ENCODE results near the gene HERC3.

The HERC3 gene

GRCh38 chr4:88660446-88661294 is 68.4 kb downstream of the HERC3 start (continued):
- no peak for TF ChIP-seq PATZ1 (CRISPR knock-in tag; IDR thresholded peaks at IDR 0.05; ENCODE audit: borderline replicate concordance)

- TF ChIP-seq ZC3H10 (CRISPR knock-in tag; IDR thresholded peaks at IDR 0.05) (no peak), ISL1 (CRISPR knock-in tag; IDR thresholded peaks at IDR 0.05) (0 out of 2 replicates have a peak, but pooled peaks have one; percentile 20)
- ATAC-seq: peak; percentile 57
Measured at GRCh38 chr4:88661739-88662138, 69.5 kb downstream of the HERC3 start.

- peak; percentile 85 for ATAC-seq
Measured at GRCh38 chr4:88672987-88673386, 80.7 kb downstream of the HERC3 start.

GRCh38 chr4:88673886-88674285 is 81.6 kb downstream of the HERC3 start:
- no peak for ATAC-seq
- TF ChIP-seq ZNF70 (CRISPR knock-in tag; IDR thresholded peaks at IDR 0.05) (no peak), TCF4 (CRISPR knock-in tag; IDR thresholded peaks at IDR 0.05; ENCODE audit: borderline replicate concordance) (no peak), CSRNP3 (CRISPR knock-in tag; IDR thresholded peaks at IDR 0.05) (no peak), PATZ1 (CRISPR knock-in tag; IDR thresholded peaks at IDR 0.05; ENCODE audit: borderline replicate concordance) (no peak), ZFP30 (CRISPR knock-in tag; IDR thresholded peaks at IDR 0.05) (no peak), ARNTL (CRISPR knock-in tag; IDR thresholded peaks at IDR 0.05; ENCODE audit: borderline replicate concordance, low read depth) (no peak), BACH2 (CRISPR knock-in tag; IDR thresholded peaks at IDR 0.05; ENCODE audit: borderline replicate concordance) (no peak)

More at GRCh38 chr4:88672987-88673386, 80.7 kb downstream of the HERC3 start:
- no peak for TF ChIP-seq CSDC2 (CRISPR knock-in tag; IDR thresholded peaks at IDR 0.05)
- no peak for TF ChIP-seq SNAI2 (CRISPR knock-in tag; IDR thresholded peaks at IDR 0.05)
- no peak for TF ChIP-seq POU6F1 (CRISPR knock-in tag; IDR thresholded peaks at IDR 0.05; ENCODE audit: borderline replicate concordance, low read depth)
- TF ChIP-seq BACH2 (CRISPR knock-in tag; IDR thresholded peaks at IDR 0.05; ENCODE audit: borderline replicate concordance): no peak
- TF ChIP-seq OSR1 (CRISPR knock-in tag; IDR thresholded peaks at IDR 0.05): no peak
- TF ChIP-seq ZFP30 (CRISPR knock-in tag; IDR thresholded peaks at IDR 0.05): no peak
- no peak for TF ChIP-seq TCF4 (CRISPR knock-in tag; IDR thresholded peaks at IDR 0.05; ENCODE audit: borderline replicate concordance)
- TF ChIP-seq ISL1 (CRISPR knock-in tag; IDR thresholded peaks at IDR 0.05): no peak
- no peak for TF ChIP-seq ARNTL (CRISPR knock-in tag; IDR thresholded peaks at IDR 0.05; ENCODE audit: borderline replicate concordance, low read depth)
- no peak for TF ChIP-seq ZNF8 (CRISPR knock-in tag; IDR thresholded peaks at IDR 0.05)
- TF ChIP-seq TSHZ2 (CRISPR knock-in tag; IDR thresholded peaks at IDR 0.05): no peak
- TF ChIP-seq CSRNP3 (CRISPR knock-in tag; IDR thresholded peaks at IDR 0.05): no peak
- no peak for TF ChIP-seq ESRRG (CRISPR knock-in tag; IDR thresholded peaks at IDR 0.05)
- no peak for TF ChIP-seq GLIS3 (CRISPR knock-in tag; IDR thresholded peaks at IDR 0.05)

Measured in SK-N-SH treated with all-trans-retinoic acid at 6 μM for 48 hours (cell line).